Colon (tissue), 2 donors: ENCODE data around the gene ATXN2L.
"Not testable (repeated sequence)": the region's sequence is repeated elsewhere in the genome, so short reads cannot be mapped to it uniquely, and the experiment has no call there.

Source experiments
- FAIRE-seq: peaks from 2 replicates; lab custom pipeline; 2012; peaks lifted over from hg19 to GRCh38; lab: Jason Lieb, UNC
- donor health status: control.
- donor health status: control.

The ATXN2L gene

DNA sequence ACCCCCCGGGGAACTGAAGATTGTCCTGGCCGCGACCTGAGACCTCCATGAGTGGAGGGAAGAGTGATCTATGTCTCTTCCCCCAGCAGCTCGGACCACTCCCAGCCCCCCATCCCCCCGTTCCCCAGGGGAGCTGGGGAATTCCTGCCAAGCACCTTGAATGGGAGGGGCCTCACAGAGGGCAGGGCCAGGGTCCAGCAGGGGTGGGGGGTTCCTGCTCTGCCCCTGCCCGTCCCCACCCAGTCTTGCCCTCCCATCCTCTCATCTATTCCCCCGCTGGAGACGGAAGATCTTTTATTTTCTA lies 13.9 kb downstream of the ATXN2L start:
- no peak for FAIRE-seq

DNA sequence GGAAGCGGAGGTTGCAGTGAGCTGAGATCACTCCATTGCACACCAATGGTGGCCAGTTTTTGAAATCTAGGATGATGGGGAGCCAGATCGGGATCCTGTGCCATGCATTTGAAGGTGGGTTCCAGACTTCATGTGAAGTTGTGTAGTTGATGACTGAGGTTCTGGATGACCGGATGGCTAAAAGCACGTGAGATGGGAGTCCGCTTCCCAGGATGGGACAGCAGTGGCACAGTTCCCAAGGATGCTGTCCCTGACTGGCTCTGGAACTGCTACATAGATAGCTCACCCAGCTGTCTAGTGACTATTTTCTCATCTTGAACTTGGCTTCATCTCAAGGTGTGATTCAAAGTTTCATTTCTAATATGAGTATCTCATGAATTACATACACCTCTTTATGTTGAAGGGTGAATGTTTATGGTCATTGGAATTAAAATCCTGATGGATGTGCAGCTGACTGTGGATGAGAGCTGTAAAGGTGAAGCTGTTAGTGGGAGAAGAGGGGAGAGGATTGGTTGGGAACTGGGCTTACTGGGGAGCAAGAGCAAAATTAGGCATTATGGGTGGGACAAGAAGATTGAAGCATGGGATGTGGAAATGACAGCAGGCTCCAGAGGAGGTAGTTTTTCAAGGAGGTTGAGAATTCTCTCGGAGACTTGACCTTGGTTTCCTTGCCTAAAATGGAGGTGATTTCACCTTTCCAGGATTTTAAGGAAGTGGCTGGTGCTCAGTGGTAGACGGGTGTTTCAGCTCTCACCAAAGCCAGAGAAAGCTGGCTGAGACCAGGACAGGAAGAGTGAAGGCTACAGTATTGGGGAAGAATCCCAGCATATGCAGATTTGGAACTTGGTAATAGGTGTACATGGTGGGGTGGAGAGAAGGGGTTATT lies 15.1 kb downstream of the ATXN2L start:
- FAIRE-seq, result no peak

DNA sequence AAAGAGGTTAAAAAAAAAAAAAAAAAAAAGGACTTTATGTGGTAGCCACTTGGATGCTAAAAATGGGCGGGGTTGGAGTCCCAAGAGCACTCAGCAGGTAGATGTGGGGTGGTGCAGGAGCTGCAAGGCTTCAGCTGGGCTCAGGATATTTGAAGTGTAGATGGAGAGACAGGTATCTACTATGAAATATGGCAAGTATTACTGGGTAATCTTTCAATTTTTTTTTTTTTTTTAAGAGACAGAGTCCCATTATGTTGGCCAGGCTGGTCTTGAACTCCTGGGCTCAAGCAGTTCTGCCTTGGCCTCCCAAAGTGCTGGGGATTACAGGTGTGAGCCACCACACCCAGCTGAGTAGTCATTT lies 15.7 kb downstream of the ATXN2L start:
- no peak for FAIRE-seq

DNA sequence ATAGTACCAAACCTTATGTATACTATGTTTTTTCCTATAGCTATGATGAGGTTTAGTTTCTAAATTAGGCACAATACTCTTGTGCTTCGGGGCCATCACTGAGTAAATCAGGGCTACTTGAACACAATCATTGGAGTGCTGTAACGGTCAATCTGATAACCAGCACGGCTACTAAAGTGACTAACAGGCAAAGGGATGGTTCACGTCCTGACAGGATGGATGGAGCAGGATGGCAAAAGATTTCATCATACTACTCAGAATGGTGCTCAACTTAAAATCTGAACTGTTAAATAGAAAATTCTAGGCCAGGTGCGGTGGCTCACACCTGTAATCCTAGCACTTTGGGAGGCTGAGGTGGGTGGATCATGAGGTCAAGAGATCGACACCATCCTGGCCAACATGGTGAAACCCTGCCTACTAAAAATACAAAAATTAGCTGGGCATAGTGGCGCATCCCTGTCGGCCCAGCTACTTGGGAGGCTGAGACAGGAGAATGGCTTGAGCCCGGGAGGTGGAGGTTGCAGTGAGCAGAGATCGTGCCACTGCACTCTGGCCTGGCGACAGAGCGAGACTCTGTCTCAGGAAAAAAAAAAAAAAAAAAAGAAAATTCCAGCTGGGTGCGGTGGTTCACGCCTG lies 16.3 kb downstream of the ATXN2L start:
- FAIRE-seq, result no peak

DNA sequence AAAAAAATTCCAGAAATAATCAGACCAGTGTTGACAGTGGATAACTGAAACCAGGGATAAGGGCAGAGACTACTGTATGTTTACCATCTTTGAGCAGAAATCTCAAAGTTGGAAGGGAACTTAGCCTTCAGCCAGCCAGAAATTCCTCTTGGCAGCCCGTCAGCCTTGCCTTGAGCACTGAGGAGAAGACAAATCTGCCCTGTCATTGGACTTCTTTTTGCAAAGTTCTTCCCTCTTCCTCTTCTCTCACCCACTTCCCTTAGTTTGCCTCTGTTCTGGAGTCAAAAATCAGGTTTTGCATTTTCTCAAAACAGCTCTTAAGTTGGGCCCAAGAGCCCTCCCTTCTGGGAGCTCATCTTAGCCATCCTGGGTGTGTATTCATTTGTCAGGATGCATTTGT lies 17.1 kb downstream of the ATXN2L start:
- no peak for FAIRE-seq

DNA sequence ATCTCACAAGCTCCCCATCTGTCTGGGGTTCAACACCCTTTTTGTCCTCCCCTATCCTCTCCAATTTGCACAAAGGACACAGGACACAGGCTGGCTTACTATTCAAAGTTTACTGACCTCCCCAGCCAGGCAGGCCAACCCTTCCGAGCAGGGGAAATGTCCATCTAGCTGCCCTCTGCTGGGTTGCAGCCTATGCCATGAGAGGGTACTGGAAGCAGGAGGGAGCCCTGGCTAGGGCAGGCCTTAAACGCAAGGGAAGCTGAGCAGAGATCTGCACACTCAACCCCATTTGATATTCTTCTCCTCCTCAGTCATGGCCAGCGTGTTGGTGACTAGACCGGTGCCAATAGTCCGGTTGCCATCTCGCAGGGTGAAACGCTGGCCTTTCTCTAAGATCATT lies 19.9 kb downstream of the ATXN2L start:
- no peak for FAIRE-seq

DNA sequence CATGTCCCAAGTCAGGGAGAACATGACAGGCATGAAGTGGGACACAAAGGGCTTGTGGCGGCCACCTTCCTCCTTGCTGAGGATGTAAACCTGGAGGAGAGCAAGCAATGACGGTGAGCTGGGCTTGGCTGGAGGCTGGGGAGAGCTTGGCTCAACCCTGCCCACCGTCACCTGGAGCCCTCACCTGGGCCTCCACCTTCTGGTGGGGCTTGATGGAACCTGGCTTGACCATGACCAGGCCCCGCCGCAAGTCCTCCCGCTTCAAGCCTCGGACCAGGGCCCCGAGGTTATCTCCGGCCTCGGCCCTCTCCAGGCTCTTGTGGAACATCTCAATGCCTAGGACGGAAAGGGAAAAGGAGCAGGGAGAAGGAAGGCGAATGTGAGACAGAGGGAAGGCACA lies 21.0 kb downstream of the ATXN2L start:
- FAIRE-seq, result no peak

DNA sequence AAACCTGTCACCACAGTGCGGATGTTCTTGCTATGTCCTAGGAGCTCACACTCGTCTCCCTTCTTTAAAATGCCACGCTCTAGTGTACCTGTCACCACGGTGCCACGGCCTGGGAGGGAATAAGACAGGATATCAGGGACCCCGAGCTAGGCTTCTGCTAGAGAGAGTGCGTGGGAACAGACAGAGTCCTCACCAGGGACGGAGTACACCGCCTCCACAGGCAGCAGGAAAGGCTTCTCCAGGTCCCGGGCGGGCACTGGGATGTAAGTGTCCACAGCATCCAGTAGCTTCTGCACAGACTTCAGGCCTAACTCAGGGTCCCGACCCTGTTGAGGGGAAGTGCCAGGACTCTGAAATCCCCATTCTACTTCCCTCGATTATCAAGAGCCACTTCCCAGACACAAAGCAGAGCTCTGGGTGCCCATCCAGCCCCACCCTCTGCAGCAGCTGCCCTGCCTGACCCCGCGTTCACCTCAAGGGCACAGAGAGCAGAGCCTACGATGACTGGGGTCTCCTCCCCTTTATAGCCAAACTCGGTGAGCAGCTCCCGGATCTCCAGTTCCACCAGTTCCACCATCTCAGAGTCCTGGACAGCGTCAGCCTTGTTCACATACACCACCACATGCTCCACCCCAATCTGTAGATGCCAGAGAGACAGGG lies 21.6 kb downstream of the ATXN2L start:
- FAIRE-seq, result no peak

DNA sequence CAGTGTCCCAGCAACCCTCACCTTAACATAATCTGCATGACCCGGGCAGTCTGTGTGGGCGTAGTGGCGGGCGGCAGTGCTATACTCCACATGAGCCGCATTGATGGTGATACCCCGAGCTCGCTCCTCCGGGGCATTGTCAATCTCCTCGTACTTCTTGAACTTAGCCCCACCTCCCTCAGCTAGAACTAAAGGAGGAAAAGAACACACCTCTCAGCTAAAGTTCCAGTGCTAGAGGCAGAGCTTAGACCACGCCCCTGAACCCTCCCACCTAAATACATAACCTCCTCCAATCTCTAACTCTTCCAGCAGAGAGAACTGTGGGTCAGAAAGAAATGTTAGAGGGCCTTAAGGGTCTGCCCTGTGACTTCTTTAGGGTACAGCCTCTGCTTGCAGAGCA lies 22.5 kb downstream of the ATXN2L start:
- no peak for FAIRE-seq

DNA sequence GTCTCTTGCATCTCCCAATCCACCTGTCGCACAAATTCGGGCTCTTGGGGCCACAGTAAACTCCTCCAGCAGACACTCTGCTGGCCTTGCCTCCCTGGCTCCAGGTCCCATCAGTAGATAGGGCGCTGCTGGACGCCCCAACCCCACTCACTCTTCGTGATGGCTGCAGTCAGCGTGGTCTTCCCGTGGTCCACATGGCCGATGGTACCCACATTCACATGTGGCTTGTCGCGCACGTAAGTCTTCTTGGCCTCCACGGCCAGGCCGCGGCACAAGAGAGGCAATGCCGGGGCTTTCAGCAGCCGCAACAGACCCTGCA lies 22.9 kb downstream of the ATXN2L start:
- FAIRE-seq, result no peak

DNA sequence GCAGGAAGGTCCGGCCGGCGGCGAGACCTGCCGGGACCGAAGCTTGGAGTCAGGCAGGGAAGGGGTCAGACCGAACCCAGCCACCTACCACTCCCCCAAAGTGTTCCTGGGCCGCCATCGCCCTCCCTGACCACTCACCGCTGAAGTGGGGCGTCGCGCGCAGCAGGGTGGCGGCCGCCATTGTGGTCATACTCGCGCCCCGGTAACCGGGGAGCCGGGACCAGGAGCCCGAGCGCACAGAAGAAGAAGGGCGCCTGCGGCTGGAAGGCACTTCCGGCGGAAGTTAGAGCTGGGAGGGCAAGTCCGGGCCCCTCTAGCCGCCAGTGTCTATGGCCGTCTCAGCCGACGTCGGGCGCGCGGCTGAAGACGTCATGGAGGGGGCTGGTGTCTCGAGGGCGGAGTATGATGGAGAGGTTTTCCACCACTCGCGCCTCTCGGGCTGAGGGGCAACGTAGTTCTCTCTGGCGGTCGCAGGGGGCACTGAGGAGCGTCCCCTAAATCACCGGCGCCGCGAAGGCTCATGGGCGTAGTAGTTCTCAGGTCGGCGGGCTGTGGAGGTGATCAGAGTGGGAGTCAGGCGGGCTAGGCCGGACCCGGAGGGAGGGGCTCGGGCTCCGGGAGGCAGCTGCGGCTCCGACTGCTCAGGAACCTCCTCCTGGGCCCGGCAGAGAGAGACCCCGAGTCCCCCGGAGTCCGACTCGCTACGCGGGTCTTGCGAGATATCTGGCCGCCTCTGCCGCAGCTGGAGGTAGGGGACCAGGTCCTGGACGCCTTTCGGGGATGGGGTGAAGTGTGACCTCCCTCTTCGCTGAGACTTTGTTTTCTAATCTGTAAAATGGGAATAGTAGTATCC lies 23.5 kb downstream of the ATXN2L start, which contains the start of gene TUFM:
Gene TUFM (minus strand): TSS at position 269 of the 853 bp plus-strand sequence. CDS start 79 bp downstream, at position 190.
- FAIRE-seq, result peak; percentile 38

DNA sequence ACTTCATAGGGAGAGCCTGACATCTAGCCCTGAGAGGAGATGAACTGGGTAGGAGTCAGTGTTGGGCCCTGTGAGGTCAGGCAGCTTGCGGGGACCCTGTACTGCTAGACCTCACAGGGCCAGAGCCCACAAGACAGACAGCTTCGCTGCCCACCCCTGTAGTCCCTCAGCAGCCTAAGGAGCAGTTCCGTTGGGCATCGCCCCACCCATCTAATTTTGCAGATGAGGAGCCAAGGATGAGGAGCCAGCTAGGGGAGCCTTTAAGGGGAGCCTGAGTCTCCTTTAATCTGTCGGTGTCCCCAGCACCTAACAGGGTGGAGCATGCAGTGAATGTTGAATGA lies 24.1 kb downstream of the ATXN2L start:
- no peak for FAIRE-seq

DNA sequence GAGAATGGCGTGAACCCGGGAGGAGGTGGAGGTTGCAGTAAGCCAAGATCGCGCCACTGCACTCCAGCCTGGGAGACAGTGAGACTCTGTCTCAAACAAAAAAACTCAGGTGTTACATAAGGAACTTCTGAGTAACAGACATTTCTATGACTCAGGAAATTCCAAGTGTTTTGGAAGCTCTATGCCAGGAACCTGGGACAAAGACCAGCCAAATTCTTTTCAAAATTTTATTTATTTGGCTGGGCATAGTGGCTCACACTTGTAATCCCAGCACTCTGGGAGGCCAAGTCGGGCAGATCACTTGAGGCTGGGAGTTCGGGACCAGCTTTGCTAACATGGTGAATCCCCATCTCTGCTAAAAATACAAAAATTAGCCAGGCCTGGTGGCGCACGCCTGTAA lies 35.6 kb downstream of the ATXN2L start:
- FAIRE-seq, result no peak

DNA sequence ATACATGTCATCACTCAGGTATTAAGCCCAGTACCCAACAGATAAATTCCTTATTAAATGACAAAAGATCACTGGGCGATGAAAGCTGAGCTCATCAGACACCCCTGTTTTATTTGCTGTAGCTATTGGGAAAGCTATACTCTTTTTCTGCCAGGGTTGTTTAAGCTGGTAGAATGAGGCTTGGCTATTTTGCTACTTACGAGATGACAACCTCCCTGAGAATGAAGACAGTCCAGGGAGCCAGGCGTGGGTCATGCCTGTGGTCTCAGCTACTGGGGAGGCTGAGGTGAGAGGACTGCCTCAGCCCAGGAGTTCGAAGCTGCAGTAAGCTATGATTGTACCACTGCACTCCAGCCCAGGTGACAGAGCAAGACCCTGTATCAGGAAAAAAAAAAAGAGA lies 36.5 kb downstream of the ATXN2L start:
- no peak for FAIRE-seq

DNA sequence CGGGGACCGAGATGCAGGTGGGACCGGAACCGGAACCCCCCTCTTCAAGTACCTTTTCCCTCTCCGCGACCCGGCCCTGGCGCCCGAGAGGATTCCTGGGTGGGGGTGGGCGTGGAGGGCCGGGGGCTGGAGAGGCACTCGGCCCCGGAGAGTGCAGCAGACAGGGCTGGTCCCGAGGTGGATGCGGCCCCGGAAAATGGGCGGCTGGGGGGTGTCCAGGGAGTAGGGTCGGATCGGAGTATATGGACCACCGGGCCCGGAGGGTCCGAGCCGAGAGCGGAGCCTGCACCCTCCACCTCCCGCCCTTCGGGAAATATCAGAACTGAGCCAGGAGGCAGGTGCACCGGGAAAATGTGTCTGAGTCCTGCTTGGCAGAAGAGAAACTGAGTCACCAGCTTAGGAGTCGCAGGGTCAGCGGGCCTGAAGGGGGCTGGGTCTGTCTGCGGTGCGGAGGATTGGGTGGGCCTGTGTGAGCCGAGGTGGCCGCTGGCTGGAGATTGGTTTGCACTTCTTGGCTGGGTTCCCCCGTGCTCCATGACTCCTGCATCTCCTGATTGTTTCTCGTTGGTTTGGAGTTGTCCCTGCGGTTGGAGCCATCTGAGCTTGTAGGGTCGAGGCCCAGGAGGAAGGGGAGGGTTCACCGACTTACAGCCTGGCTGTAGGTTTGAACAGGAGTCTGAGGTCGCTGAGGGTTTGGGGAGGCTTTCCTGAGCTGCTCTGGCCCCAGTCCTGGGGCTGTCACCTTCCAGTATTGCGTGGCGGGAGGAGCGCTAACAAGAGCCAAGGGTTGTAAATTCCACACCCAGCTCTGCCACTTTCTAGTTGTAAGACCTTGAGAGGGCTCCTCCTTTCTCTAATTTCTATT lies 41.4 kb downstream of the ATXN2L start:
- no peak for FAIRE-seq

DNA sequence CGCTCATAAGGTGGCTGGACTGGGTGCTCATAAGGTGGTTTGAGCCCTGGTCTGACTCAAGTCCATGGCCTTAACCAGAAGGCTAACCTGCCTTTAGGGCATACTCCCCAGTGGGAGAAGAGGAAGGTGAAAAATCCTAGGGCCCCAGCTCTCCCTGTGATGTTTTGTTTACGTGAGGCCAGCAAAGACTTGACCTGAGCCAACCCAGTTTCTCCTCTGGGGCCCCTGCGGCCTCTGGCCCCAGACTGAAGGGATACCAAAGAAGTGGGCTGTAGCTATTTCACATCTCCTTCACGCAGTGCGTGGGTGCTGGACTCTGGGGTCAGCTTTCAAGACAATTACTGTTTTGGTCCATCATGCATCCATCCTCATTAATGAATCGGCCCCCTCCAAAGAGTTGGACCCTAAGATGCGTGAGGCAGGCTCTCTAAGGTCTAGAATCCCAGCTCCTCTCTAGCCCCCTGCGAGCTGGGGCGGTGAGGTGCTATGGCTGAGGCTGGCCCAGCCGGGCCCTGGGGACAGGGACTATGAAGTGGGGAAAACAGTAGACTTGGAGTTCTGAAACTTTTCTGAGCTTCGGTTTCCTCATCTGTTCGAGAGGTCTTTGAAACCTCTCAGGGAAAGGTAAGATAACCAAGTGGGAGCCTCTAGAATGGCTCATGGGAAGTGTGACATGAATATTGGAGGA lies 42.3 kb downstream of the ATXN2L start:
- FAIRE-seq, result no peak

DNA sequence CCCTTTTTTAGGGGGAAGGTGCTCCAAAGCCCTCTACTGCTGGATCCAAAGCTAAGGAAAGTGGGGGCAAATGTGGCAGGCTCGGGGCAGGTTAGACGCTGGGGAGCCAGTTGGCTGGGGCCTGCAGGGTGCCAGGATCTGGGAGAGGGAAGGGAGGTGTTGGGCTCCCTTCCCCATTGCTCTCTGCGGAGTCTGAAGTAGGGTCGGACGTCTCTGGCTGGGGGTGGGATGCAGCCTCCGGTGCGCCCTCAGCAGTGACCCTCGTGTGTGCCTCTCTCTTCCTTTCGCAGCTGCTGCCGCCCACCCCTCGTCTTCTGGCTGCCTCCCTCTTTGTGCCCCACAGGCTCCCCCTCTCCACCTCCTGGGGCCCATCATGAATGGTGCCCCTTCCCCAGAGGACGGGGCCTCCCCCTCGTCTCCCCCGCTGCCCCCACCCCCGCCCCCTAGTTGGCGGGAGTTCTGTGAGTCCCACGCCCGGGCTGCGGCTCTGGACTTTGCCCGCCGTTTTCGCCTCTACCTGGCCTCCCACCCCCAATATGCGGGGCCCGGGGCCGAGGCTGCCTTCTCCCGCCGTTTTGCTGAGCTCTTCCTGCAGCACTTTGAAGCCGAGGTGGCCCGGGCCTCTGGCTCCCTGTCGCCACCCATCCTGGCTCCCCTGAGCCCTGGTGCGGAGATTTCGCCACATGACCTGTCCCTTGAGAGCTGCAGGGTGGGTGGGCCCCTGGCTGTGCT lies 43.1 kb downstream of the ATXN2L start:
- FAIRE-seq, result no peak

DNA sequence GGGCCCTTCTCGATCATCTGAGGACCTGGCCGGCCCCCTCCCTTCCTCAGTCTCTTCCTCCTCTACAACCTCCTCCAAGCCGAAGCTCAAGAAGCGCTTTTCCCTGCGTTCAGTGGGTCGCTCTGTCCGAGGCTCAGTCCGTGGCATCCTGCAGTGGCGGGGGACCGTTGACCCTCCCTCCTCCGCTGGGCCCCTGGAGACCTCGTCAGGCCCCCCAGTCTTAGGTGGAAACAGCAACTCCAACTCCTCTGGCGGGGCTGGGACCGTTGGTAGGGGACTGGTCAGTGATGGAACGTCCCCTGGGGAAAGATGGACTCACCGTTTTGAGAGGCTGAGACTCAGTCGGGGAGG lies 43.6 kb downstream of the ATXN2L start:
- FAIRE-seq, result no peak

DNA sequence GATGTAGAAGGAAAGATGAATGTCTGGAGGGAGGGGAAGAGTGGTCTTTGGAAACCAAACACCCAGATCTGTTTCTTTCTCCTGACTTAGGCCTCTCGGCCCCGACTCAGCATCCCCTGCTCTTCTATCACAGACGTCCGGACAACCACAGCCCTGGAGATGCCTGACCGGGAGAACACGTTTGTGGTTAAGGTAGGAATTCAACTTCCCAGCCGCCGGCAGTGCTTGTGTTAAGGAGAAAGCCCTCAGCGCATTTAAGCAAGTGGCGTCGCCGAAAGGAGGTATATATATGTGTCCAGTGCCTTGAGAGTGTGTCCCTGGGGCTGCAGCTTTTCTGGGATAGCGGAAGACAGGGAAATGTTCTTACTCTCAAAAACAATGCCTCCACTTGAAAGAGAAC lies 44.4 kb downstream of the ATXN2L start:
- no peak for FAIRE-seq

DNA sequence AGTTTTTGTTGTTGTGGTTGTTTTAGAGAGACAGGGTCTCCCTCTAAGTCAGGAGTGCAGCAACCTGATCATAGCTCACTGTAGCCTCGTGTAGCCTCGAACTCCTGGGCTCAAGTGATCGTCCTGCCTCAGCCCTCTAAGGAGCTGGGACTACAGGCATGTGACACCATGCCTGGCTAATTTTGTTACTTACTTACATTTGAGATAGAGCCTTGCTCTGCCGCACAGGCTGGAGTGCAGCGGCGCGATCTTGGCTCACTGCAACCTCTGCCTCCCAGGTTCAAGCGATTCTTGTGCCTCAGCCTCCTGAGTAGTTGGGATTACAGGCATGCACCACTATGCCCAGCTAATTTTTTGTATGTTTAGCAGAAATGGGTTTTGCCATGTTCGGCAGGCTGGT lies 44.8 kb downstream of the ATXN2L start:
- not testable (repeated sequence) for FAIRE-seq

DNA sequence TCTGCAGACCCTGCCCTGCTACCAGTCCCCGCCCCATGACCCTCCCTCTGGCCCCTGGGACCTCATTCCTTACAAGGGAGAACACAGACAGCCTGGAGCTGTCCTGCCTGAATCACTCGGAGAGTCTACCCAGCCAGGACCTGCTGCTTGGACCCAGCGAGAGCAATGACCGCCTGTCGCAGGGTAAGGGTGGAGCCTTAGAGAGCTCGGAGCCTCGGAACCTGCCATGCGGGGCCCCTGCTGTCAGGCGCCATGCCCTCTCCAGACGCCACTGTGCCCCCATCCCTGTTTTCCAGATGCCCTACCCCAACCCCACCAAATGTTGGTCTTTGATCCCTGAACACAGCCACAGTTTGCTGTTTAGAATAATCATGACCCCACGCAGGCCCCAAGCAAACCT lies 46.4 kb downstream of the ATXN2L start:
- no peak for FAIRE-seq
